Stimulated activated CD4-positive, alpha-beta T cell treated with anti-CD3 and anti-CD28 coated beads, Interleukin-2, amount 100 ng/mL, for 24 hours (primary cell): Measurements from ENCODE around the gene GLDC.

Experiments
- DNase-seq, 2 donors: peaks; one replicate each; pipeline ENCODE4 v3.0.0-alpha.2; 2020

GLDC gene

GRCh38 chr9:6489099-6489498 is 156.4 kb downstream of the GLDC start:
- DNase-seq, result no peak

GRCh38 chr9:6488395-6488794 is 157.1 kb downstream of the GLDC start:
- DNase-seq, result no peak

- DNase-seq, result no peak
Observed at GRCh38 chr9:6484210-6484609, 161.3 kb downstream of the GLDC start.
